ENCODE measurements around the gene PTPRU.

Gene PTPRU

DNA sequence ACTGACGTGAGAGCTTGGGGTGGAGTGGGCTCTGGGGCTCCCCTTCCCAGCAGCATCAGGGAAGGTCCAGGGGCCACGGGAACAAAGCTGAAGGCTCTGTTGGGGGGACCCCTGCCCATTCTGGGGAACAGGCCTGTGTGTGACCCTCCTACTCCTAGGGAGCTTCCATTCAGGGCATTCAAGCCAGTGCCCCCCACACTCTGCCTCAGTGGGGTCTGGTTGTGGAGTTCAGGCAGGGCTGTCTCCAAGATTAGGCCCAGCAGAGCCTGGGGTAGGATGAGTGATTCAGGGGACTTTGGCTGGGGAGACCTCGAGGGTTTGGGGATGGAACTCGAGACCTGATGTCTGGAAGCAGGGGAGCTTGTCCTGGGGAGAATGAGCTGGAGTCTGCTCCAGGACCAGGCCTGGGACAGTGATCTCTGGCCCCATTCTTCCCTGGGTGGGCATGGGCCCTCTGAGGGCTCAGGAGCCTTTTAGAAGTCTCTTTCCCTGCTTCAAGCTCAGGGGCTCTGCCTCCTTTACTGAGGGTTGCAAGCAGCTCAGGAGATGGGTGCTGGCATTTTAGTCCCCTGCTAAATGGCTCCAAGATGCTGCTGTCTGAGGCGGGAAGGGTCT lies 81.7 kb downstream of the PTPRU start:
- no peak for DNase-seq (ENCODE audit: low read depth)

DNA sequence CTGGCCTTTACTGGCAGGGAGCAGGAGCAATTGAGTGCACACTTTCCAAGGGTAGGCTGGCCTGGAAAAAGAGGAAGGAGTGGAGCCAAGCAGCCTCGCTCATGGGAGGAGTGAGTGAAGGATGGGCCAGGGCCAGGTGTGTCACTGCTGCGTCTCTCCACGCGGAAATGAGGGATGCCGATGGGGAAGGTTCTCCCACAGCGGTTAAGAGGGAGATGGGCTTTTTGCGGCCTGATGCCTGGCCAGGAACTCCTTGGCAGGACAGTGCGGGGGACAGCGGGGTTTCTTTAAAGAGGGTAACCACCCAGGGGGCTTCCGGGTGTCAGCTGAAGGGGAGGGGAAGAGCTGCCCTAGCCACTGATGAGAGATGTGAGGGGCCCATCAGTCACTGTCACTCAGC lies 82.4 kb downstream of the PTPRU start:
- no peak for DNase-seq (ENCODE audit: low read depth)

DNA sequence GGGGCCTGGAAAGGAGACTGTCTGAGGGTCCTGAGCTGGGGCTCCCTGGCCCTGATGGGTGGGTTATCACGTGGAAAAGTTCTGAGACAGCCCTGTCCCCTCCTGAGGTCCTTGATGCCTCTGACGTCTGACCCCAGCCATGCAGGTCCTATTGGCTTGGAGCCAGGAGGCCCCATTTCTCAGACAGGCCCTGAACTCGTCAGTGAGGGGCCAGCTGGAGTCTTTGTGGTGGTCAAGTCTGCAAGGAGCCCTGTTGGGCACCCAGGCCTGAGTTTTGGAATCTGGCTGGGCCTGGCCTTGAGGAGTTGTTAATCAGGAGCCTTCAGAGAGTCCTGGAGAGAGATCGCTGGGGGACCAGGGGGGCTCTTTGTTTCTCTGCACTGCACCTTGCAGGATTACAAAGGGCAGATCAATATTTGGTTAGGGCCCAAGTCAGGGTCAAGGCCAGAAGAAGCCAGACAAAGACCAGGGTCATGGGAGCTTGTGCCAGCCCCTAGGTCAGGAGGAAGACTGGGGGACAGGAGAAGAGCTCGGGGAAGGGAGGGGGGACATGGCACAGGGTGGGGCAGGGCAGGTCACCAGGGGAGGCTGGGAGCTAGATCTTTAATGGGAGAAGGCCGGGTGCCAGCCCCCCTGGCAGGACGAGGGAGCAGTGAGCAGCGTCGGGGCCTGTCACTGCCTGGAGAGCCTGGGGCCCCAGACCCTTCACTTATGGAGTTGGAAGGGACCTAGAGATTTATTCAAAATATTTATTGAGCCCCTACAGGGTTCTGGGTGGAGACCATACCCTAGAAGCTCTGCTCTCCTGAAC lies 83.2 kb downstream of the PTPRU start:
- DNase-seq (ENCODE audit: low read depth) = no peak

DNA sequence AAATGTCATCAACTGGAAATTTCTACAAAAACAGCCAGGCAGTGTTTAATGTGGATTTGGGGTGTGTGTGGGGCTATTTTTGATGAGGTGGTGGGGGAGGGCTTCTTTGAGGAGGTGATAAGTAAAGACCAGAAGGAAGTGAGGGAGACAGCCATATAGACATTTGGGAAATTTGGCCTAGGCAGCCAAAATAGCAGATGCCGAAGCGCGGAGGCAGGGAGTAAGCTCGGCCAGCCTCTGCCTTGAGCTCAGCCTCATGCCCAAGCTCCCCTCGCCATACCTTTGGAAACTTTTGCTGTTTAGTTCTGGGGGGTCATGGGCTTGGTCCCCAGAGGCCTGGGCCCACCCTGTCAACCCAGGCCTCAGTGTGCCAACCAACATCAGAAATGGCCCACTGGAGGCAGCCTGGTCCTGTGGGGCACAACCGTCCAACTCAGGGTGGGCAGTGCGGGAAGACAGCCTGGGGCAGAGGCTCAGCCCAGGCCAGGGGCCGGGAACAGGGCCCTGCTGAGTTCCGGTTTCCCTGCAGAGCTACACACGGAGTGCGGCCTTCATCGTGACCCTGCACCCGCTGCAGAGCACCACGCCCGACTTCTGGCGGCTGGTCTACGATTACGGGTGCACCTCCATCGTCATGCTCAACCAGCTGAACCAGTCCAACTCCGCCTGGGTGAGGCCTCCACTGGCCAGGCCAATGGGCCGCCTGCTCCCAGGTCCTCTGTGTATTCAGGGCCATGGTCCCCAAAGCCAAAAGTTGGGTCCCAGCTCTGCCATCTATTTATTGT lies 84.0 kb downstream of the PTPRU start:
- no peak for DNase-seq (ENCODE audit: low read depth)

DNA sequence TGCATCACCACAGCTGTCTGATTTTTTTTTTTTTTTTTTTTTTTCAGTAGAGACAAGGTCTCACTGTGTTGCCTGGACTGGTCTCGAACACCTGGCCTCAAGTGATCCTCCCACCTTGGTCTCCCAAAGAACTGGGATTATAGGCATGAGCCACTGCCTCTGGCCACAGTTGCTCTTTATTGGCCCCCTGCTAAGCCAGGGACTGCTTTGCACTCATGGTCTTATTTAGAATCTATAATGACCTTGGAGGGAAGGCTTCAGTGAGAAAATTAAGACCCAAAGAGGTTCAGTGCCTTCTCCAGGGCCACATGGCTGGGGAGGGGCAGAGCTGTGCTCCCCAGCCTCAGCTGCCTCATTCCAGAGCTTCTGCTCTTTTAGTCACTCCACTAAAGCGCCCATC lies 84.9 kb downstream of the PTPRU start:
- DNase-seq (ENCODE audit: low read depth) = no peak

DNA sequence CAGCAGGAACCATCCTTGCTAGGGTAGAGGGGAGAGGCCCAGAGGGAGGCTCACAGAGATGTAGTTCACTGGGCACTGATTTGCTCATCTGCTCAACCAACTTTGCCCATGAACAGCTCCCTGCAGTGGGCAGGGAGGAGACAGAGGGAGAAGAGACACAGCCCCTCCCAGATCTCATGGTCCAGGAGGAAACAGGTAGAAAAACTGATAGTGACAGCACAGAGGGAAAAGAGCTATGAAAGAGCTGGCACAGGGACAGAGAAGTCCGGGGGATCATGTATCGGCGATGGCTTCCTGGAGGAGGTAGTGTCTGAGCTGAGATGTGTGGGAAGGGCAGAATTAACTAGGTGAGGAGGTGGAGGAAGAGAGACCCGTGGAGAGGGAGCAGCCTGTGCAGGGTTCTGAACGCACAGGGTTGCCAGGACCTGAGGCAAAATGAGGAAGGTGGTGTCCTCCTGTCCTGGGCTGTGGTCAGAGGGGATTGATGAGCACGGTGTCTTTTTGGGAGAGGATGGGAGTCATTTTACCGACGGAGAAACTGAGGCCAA lies 85.9 kb downstream of the PTPRU start:
- no peak for DNase-seq (ENCODE audit: low read depth)

DNA sequence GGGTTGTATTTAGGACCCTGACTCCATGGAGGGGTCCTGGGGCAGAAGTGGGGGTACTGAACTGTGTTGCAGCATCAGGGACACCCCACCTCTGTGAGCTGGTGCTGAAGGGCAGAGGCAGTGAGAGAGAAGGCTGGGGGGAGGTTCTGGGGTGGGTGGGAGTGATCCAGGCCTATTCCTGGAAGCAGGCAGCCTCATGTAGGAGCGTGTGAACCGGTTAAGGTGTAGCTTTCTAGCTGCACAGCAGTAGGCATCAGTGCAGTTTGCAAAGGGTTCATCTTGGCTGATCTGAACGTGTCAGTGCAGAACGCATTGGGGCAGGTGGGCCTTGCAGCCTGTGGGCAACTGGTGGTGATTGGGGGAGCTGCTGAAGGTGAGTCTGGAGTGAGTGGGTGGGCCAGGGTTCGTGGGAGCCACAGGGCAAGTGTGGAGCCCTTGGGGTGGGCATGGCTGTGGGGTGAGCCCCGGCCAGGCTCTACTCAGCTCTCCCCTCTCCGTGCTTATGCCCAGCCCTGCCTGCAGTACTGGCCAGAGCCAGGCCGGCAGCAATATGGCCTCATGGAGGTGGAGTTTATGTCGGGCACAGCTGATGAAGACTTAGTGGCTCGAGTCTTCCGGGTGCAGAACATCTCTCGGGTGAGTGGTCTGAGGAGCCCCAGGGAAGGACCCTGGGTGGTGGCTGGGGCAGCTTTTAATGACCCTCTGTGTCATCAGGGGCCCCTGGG lies 86.7 kb downstream of the PTPRU start:
- no peak for DNase-seq (ENCODE audit: low read depth)

DNA sequence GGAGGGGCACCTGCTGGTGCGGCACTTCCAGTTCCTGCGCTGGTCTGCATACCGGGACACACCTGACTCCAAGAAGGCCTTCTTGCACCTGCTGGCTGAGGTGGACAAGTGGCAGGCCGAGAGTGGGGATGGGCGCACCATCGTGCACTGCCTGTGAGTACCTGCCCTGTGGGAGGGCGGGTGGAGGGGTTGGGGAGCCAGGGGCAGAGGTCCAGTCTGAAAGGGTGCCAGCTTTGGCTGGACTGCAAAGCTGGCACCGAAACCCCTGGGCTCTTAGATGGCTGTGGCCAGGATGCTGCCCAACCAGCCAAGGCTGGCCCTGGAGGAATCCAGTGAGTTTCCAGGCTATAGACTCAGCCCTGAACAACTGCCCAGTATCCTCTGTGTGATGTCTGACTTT lies 87.3 kb downstream of the PTPRU start:
- no peak for DNase-seq (ENCODE audit: low read depth)

DNA sequence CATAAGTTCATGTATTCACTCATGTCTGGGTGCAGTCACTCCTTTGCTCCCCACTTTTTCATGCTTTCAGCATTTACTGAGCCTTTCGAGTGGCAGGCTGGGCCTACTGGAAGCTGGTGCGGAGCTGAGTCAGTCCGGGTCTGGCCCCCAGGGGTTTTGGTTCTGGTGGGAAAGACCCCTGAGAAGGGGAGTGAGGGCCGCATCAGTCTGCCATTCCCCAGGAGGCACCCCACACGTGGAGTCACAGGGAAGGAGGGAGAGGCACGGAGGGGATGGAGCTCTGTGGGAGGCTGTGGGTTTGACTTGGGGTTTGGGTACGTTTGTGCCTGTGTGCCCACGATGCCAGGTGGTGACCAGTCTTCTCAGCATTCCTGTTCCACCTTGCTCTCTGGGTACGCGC lies 87.9 kb downstream of the PTPRU start:
- DNase-seq (ENCODE audit: low read depth) = no peak

DNA sequence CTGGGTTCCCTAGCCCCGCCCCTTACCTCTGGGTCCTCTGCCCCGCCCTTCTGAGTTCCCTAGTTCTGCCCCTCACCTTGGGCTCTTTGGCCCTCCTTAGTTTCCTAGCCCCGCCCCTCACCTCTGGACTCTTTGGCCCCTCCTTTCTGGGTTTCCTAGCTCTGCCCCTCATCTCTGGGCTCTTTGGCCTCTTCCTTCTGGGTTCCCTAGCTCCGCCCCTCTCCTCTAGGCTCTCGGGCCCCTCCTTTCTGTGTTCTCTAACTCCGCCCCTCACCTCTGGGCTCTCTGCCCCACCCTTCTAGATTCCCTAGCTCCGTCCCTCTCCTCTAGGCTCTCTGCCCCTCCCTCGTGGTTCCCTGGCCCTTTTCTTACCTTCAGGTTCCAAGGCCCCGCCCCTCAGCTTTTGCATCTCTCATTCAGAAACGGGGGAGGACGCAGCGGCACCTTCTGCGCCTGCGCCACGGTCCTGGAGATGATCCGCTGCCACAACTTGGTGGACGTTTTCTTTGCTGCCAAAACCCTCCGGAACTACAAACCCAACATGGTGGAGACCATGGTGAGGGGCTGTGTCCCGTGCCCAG lies 88.5 kb downstream of the PTPRU start:
- no peak for DNase-seq (ENCODE audit: low read depth)

DNA sequence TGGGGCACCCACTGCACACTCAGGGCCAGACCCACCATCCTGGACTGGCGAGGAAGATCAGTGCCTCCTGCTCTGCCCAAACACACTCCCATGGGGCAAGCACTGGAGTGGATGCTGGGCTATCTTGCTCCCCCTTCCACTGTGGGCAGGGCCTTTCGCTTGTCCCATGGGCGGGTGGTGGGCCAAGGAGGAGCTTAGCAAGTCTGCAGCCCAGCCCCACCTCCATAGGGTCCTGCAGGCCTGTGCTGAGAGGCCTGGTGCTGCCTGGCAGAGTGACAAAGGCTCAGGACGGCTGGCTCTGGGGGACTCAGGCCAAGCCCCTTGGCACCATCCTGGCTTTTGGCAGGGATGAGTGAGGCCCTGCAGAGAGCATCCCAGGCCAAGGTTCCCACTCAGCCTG lies 89.4 kb downstream of the PTPRU start:
- no peak for DNase-seq (ENCODE audit: low read depth)

DNA sequence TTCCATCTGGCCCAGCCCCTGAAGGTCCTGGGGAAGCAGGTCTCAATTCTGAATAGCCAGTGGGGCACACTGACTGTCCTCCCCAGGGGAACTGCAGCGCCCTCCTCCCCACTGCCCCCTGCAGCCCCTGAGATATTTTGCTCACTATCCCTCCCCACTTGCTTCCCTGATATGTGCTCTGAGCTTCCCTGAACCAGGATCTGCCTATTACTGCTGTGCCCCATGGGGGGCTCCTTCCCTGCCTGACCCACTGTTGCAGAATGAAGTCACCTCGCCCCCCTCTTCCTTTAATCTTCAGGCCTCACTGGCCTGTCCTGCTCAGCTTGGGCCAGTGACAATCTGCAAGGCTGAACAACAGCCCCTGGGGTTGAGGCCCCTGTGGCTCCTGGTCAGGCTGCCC lies 89.8 kb downstream of the PTPRU start:
- DNase-seq (ENCODE audit: low read depth) = no peak

DNA sequence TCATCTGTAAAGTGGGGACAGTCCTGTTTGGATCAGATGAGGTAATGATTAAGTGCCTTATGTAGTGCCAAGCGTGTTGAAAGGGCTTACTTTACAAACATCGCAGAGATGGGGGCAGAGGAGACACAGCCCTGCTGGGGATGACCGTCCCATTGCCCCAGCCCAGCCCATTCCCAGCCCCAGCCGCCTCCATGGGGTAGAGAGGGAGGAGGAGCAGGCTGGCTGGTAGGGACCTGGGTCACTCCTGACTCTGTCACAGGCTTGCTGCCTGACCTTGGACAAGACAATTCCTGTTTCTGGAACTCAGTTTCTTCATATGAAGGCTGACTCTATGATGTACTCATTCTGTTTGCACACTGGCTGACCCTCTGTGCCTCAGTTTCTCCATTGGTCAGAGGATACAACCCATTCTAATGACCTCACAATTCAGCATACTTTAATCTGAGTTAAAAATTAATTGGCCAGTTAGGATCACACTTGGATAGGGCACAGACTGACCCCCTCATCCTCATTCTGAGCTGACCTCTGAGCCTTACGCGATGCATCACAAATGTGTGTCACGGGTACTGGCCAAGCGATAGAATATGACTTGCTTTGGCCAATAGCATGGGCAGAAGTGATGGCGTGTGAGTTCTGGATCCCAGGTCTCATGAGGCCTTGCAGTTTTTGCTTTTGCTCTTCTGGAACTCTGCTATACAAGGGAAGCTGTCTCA lies 91.1 kb downstream of the PTPRU start:
- DNase-seq (ENCODE audit: low read depth) = no peak

DNA sequence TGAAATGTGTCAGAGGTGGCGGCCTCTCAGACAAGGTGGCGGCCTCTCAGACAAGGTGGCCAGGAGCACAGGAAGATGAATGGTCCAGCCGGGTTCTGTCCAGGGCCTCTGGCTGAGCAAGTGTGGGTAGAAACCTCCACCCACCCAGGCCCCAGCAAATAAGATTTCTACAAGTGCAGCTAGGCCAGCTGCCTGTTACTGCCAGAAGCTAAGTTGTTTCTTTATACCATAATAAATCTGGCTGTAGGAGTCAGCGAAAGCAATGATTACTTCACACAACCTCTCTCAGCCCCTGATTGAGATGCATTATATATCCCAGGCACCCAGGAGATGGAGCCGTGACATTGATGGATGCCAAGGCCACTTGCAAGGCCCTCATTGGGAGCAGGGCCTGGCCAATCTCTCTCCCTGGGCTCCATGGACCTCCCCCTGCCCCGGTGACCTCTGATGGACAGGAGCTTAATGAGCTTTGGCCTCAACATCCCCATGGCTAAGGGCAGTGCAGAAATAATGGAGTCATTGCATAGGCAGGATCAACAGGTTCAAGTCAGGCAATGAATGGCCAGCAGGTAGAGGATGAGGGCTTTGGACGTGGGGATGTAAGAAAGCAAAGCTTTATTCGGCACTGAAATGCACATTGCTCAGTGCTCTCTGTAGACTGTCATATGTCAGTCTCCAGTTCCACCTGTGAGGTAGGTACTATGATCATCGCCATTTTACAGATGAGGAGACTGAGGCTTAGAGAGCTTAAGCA lies 92.9 kb downstream of the PTPRU start:
- DNase-seq (ENCODE audit: low read depth) = no peak

DNA sequence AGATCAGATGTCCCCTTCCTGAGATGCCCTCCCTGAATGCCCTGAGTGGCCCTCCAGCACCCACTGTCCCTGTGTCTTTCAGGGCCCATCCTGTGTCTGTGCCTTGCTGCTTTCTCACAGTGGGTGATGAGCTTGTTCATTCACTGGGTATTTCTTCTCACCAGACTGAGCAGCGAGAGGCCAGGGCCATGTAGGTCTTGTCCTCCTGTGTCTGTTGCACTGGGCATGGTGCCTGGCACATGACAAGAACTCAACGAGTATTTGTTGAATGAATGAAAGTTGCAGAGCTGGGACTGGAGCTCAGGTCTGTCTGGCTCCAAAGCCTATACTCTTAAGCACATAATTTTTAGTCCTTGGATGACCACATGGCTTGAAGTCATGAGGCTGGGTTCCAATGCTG lies 93.8 kb downstream of the PTPRU start:
- no peak for DNase-seq (ENCODE audit: low read depth)

DNA sequence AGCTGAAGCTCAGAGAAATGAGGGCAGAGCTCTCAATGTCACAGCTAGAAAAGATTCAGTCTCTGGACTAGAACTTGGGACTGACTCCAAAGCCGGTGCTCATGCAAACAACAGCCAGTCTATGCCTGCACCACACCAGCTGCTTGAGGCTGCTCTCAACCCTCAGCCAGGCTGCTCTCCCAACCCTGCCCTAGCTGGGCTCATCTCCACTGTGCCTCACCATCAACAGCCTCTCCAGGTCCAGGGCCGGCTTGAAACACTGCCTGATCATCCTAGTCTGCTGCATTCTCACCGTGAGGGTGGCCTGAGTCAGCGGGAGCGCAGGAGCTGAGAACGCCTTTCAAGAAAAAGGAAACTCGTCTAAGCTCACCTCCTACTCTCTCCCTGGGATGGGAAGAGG lies 94.5 kb downstream of the PTPRU start:
- no peak for DNase-seq (ENCODE audit: low read depth)

DNA sequence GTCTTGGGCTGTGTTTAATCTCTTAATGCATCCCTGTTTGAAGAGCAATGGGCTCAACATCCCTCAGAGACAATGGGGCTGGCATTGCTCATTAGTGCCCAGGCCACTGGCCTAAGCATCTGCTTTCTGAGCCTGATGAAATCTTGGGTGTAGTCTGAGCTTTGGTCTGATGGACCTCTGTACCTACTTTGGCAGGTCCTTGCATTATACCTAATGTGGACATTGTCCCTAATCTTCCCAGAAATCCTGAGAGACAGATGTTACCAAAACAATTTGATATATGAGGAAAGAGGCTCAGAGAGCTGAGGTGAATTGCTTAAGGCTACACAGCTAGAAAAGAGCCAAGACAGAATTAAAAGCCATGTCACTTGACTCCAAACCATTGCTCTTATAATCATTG lies 95.0 kb downstream of the PTPRU start:
- no peak for DNase-seq (ENCODE audit: low read depth)

DNA sequence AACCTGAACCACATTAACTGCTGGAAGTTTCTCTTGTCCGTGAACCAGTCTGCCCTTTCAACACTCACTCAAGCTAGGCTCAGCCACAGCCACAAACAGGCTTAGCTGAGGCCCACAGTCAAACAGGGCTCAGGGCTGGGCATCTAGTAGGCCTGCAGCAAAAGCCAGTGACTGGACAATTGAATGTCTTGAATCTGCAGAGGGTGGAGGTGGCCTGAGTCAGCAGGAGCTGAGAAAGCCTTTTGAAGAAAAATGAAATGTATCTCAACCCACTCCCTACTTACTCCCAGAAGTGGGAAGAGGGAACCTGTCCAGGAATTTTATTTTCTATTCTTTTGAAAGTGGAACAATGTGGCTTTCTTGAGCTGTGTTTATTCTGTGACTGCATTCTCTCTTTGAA lies 95.4 kb downstream of the PTPRU start:
- DNase-seq (ENCODE audit: low read depth) = no peak

DNA sequence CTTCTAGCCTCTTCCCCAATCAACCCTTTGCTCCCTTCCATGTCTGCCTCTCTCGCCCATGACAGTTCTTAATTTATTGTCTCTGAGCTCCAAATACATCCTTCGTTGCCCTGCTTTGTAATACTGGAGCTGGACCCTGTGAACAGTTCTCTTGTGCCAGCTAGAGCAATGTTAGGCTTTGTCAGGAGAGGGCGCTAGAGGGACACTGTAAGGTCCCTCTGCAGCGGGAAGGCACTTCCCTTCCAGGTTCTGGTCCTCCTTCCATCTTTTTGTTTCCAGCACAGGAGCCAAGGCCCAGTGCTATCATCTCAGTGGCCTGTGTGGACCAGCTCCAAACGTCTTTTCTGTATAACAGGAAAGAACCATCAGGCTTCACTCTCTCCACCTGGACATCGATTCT lies 95.9 kb downstream of the PTPRU start:
- DNase-seq (ENCODE audit: low read depth) = peak; percentile 34

DNA sequence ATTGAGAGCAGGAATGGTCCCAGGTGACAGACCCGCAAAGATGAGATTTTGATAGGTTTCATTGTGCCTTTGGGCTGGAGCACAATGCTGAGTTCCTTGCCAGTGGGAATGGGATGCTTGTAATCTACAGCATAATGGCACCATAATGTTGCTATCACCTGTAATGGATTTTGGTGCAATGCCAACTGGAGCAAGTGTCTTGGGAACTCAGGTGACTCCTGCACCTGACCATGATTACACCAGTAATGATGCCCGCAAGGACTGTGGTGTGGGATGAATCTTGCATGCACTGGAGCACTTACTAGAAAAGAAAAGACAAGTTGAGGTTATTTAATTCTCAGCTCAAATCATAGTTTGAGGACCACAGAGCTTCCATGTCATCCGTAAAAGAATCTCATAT lies 96.7 kb downstream of the PTPRU start:
- no peak for DNase-seq (ENCODE audit: low read depth)

Measured in iris pigment epithelial cell (primary cell).